Uterus (tissue), 2 donors: ENCODE measurements around the gene RFX4.

Source experiments
- CTCF ChIP-seq, 4 experiments: fragments of 200-600 bp in 2 of 4; fragments of 450-650 bp in 2 of 4; sonication (generic) in 2 of 4; IDR thresholded peaks; one replicate each; pipeline ENCODE4 v1.5.1; 2016 to 2019; ENCODE audit warnings: antibody characterized with exemption in 4 of 4, mild to moderate bottlenecking in 2 of 4, moderate library complexity in 1 of 4
- POLR2A ChIP-seq, 2 donors: fragments of 450-650 bp; IDR thresholded peaks; one replicate each; pipeline ENCODE4 v1.6.1; 2016; ENCODE audit warnings: antibody characterized with exemption in 2 of 2, mild to moderate bottlenecking in 1 of 2, moderate library complexity in 1 of 2

- TF ChIP-seq CTCF (IDR thresholded peaks at IDR 0.05) (no peak), POLR2A (IDR thresholded peaks at IDR 0.05) (no peak)
These were observed 186.7 kb downstream of the RFX4 start for GRCh38 chr12:106769546-106769945.
